Esophagus (tissue), 2 donors: Measurements from ENCODE around the gene APLF. TPM values are rescaled to one million over a fixed set of nuclear protein-coding genes. Genes with fewer than 3 reads are reported as not detected.
"Not testable (repeated sequence)": the region's sequence is repeated elsewhere in the genome, so short reads cannot be mapped to it uniquely, and the experiment has no call there.

Experiments used
- H3K27ac ChIP-seq, 2 donors: one replicate each; pipeline ENCODE4 v1.5.1; 2013; ENCODE audit warnings: low read depth in 2 of 2, mild to moderate bottlenecking in 2 of 2, inconsistent platforms in 1 of 2, low read length in 1 of 2, moderate library complexity in 1 of 2
- H3K27me3 ChIP-seq, 2 donors: one replicate each; pipeline ENCODE4 v1.6.1; 2013; ENCODE audit warnings: low read length in 2 of 2, control low read depth in 1 of 2, mild to moderate bottlenecking in 1 of 2; ENCODE audit not compliant: insufficient read depth in 2 of 2, control insufficient read depth in 1 of 2
- H3K36me3 ChIP-seq, 2 donors: one replicate each; pipeline ENCODE4 v1.6.1; 2013; ENCODE audit warnings: low read length in 1 of 2; ENCODE audit not compliant: control insufficient read depth in 2 of 2, insufficient read depth in 2 of 2
- H3K4me1 ChIP-seq, 2 donors: one replicate each; pipeline ENCODE4 v1.6.1; 2013; ENCODE audit warnings: low read length in 1 of 2; ENCODE audit not compliant: control insufficient read depth in 2 of 2, insufficient read depth in 2 of 2
- H3K4me3 ChIP-seq, 2 donors: one replicate each; pipeline ENCODE4 v1.5.1; 2013; ENCODE audit warnings: low read length in 2 of 2, mild to moderate bottlenecking in 2 of 2, low read depth in 1 of 2, moderate library complexity in 1 of 2
- H3K9me3 ChIP-seq, 2 donors: one replicate each; pipeline ENCODE4 v1.6.1; 2013; ENCODE audit warnings: mild to moderate bottlenecking in 2 of 2, low read depth in 1 of 2, low read length in 1 of 2, moderate library complexity in 1 of 2; ENCODE audit not compliant: control insufficient read depth in 2 of 2, insufficient read depth in 1 of 2
- WGBS, 2 donors: extraction: QIAGEN DNeasy Blood & Tissue Kit; methylation state at CpG; one replicate each; pipeline ENCODE4 v1.1.7; 2013; 5-methylcytosine and 5-hydroxymethylcytosine counted together
- polyA plus RNA-seq, 2 donors: library from polyadenylated mRNA; stranded (reverse); fragments of 200-250 nt; gene quantifications; one replicate each; pipeline ENCODE4 v1.2.3, GENCODE V29; 2013
- donor health status: healthy with polysubstance abuse.
- donor health status: Bipolar disorder and iron deficiency.

The APLF gene
- polyA plus RNA-seq, 2 donors = 1.1 to 1.3 TPM

- no peaks in the 10 kb centered on the region for H3K4me1 ChIP-seq
- H3K27me3 ChIP-seq = no peaks in the 10 kb centered on the region
- WGBS, 2 donors = 96 to 97% methylated on average over 2 of the region's 2 CpGs
- no peaks in the 10 kb centered on the region for H3K36me3 ChIP-seq
- H3K4me3 ChIP-seq = no peak overlapping the region
- H3K9me3 ChIP-seq = no peaks in the 10 kb centered on the region
- H3K27ac ChIP-seq = no peak overlapping the region
Observed at GRCh38 chr2:68562934-68563333, 95.5 kb downstream of the APLF start.

GRCh38 chr2:68564426-68564825 lies 97.0 kb downstream of the APLF start:
- H3K36me3 ChIP-seq = no peaks in the 10 kb centered on the region
- no peak overlapping the region for H3K27ac ChIP-seq
- no peaks in the 10 kb centered on the region for H3K4me1 ChIP-seq
- no peaks in the 10 kb centered on the region for H3K27me3 ChIP-seq
- 75 to 84% methylated on average over 2 of the region's 2 CpGs for WGBS, 2 donors
- H3K4me3 ChIP-seq = no peak overlapping the region
- H3K9me3 ChIP-seq = no peaks in the 10 kb centered on the region

GRCh38 chr2:68565273-68565672 lies 97.9 kb downstream of the APLF start:
- no peaks in the 10 kb centered on the region for H3K36me3 ChIP-seq
- no peaks in the 10 kb centered on the region for H3K9me3 ChIP-seq
- H3K4me1 ChIP-seq = no peaks in the 10 kb centered on the region
- no peaks in the 10 kb centered on the region for H3K27me3 ChIP-seq
- H3K4me3 ChIP-seq = no peak overlapping the region
- no peak overlapping the region for H3K27ac ChIP-seq

GRCh38 chr2:68565858-68566257 lies 98.5 kb downstream of the APLF start:
- 73 to 78% methylated on average over 4 of the region's 4 CpGs for WGBS, 2 donors

GRCh38 chr2:68566362-68566761 lies 99.0 kb downstream of the APLF start:
- Histone ChIP-seq H3K36me3 (no peaks in the 10 kb centered on the region), H3K9me3 (no peaks in the 10 kb centered on the region), H3K4me1 (no peaks in the 10 kb centered on the region), H3K27ac (no peak overlapping the region), H3K4me3 (no peak overlapping the region), H3K27me3 (no peaks in the 10 kb centered on the region)
- WGBS, 2 donors = 81 to 83% methylated on average over 3 of the region's 3 CpGs

More at GRCh38 chr2:68565858-68566257, 98.5 kb downstream of the APLF start:
- Histone ChIP-seq H3K36me3 (no peaks in the 10 kb centered on the region), H3K4me1 (no peaks in the 10 kb centered on the region), H3K27me3 (no peaks in the 10 kb centered on the region), H3K4me3 (no peak overlapping the region), H3K9me3 (no peaks in the 10 kb centered on the region), H3K27ac (no peak overlapping the region)

GRCh38 chr2:68568116-68568515 lies 100.7 kb downstream of the APLF start:
- Histone ChIP-seq H3K4me3 (no peak overlapping the region), H3K9me3 (no peaks in the 10 kb centered on the region), H3K36me3 (no peaks in the 10 kb centered on the region), H3K27me3 (no peaks in the 10 kb centered on the region), H3K4me1 (no peaks in the 10 kb centered on the region), H3K27ac (no peak overlapping the region)
- WGBS, 2 donors = 97 to 100% methylated on average over 1 of the region's 1 CpG

- no peaks in the 10 kb centered on the region for H3K27me3 ChIP-seq
- no peak overlapping the region for H3K27ac ChIP-seq
- no peaks in the 10 kb centered on the region for H3K4me1 ChIP-seq
- no peaks in the 10 kb centered on the region for H3K36me3 ChIP-seq
- 82 to 94% methylated on average over 1 of the region's 1 CpG for WGBS, 2 donors
- no peak overlapping the region for H3K4me3 ChIP-seq
- no peaks in the 10 kb centered on the region for H3K9me3 ChIP-seq
Observed at GRCh38 chr2:68569604-68570003, 102.2 kb downstream of the APLF start.

GRCh38 chr2:68570434-68570833 lies 103.0 kb downstream of the APLF start:
- not testable (repeated sequence) for H3K27ac ChIP-seq, H3K9me3 ChIP-seq, H3K4me1 ChIP-seq, H3K27me3 ChIP-seq, H3K36me3 ChIP-seq, H3K4me3 ChIP-seq
- 90 to 96% methylated on average over 4 of the region's 4 CpGs for WGBS, 2 donors

- Histone ChIP-seq H3K4me1 (no peaks in the 10 kb centered on the region), H3K9me3 (no peaks in the 10 kb centered on the region), H3K27me3 (no peaks in the 10 kb centered on the region), H3K27ac (no peak overlapping the region), H3K36me3 (no peaks in the 10 kb centered on the region), H3K4me3 (no peak overlapping the region)
- 50 to 53% methylated on average over 2 of the region's 2 CpGs for WGBS, 2 donors
Observed at GRCh38 chr2:68574202-68574791, 106.9 kb downstream of the APLF start.

- Histone ChIP-seq H3K27me3 (no peaks in the 10 kb centered on the region), H3K4me3 (no peak overlapping the region), H3K36me3 (no peaks in the 10 kb centered on the region), H3K4me1 (no peaks in the 10 kb centered on the region), H3K9me3 (no peaks in the 10 kb centered on the region), H3K27ac (no peak overlapping the region)
Observed at GRCh38 chr2:68577183-68577582, 109.8 kb downstream of the APLF start.
